ENCODE results near the gene ATP1B1.
"Not testable (repeated sequence)": the region's sequence is repeated elsewhere in the genome, so short reads cannot be mapped to it uniquely, and the experiment has no call there.

The ATP1B1 gene

DNA sequence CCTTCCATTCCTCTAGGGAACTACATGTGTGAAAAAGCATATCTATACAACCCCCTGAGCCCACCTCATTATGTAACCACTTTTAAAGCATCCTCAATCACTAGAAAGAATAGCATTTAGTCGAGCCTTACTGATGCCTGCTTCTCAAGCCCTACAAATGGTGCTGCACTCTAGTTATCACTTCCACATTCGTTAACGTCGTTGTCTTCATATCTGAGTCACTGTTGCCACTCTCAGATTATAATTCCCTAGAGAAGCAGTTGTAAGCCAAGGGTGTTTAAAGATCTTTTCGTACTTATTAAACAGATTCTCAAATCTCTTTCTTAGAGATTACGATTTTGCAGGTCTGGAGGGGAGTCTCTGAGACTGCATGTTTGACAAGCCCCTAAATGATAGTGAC, 16.5 kb downstream of the ATP1B1 start:
- DNase-seq, result no peak
- Histone ChIP-seq H3K27ac (no peak overlapping the region), H3K36me3 (peaks cover 0 to 22% (median 0%) of the 10 kb centered on the region in 3 donors), H3K9me3 (no peaks in the 10 kb centered on the region), H3K4me3 (no peak overlapping the region), H3K4me1 (no peaks in the 10 kb centered on the region), H3K27me3 (no peaks in the 10 kb centered on the region)
- intact Hi-C loops (cut with DNase I; ENCODE audit: low total_unique reads), result no loop called here
- TF ChIP-seq, protein P1, sequence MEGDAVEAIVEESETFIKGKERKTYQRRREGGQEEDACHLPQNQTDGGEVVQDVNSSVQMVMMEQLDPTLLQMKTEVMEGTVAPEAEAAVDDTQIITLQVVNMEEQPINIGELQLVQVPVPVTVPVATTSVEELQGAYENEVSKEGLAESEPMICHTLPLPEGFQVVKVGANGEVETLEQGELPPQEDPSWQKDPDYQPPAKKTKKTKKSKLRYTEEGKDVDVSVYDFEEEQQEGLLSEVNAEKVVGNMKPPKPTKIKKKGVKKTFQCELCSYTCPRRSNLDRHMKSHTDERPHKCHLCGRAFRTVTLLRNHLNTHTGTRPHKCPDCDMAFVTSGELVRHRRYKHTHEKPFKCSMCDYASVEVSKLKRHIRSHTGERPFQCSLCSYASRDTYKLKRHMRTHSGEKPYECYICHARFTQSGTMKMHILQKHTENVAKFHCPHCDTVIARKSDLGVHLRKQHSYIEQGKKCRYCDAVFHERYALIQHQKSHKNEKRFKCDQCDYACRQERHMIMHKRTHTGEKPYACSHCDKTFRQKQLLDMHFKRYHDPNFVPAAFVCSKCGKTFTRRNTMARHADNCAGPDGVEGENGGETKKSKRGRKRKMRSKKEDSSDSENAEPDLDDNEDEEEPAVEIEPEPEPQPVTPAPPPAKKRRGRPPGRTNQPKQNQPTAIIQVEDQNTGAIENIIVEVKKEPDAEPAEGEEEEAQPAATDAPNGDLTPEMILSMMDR (IDR thresholded peaks at IDR 0.05), result no peak

DNA sequence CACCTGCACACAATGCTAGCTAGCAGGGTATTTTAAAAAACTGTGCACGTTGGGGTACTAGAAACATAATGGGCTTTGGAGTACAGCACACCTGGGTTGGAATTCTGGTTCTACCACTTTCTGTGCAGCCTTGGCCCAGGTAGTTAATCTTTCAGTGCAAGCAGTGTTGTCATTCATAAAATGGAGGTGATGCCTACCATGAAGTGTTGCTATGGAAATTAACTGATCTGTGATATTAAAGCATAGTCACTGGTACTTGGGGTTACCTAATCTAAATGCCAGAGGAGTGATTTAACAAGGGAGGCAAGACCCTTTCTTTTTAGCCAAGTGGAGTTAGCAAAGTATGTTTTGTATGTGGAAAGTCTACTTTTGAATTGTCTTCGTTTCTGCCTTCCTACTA, 18.0 kb downstream of the ATP1B1 start:
- Histone ChIP-seq H3K9me3 (no peaks in the 10 kb centered on the region), H3K27me3 (no peaks in the 10 kb centered on the region), H3K27ac (no peak overlapping the region), H3K4me1 (peaks cover 0 to 4% (median 0%) of the 10 kb centered on the region in 4 donors), H3K4me3 (no peak overlapping the region), H3K36me3 (peaks cover 0 to 33% (median 0%) of the 10 kb centered on the region in 3 donors)
- intact Hi-C loops (cut with DNase I; ENCODE audit: low total_unique reads), result no loop called here
- TF ChIP-seq, protein P1 (IDR thresholded peaks at IDR 0.05), result no peak
- DNase-seq, result no peak

DNA sequence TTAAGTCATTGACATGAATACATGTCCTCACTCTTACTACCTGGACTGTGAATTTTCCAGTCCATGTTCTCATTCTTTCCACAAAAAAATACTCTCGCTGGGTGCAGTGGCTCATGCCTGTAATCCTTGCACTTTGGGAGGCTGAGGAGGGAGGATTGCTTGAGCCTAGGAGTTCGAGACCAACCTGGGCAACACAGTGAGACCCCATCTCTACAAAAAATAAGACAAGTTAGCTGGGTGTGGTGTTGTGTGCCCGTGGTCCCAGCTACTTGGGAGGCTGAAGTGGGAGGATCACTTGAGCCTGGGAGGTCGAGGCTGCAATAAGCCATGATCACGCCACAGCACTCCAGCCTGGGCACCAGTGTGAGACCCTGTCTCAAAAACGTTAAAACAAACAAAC, 19.1 kb downstream of the ATP1B1 start:
- H3K27ac ChIP-seq; intact Hi-C loops (cut with DNase I; ENCODE audit: low total_unique reads); DNase-seq; H3K9me3 ChIP-seq; H3K4me3 ChIP-seq; H3K27me3 ChIP-seq; H3K4me1 ChIP-seq: not testable (repeated sequence)
- H3K36me3 ChIP-seq, result peaks cover 0 to 33% (median 0%) of the 10 kb centered on the region in 3 donors

DNA sequence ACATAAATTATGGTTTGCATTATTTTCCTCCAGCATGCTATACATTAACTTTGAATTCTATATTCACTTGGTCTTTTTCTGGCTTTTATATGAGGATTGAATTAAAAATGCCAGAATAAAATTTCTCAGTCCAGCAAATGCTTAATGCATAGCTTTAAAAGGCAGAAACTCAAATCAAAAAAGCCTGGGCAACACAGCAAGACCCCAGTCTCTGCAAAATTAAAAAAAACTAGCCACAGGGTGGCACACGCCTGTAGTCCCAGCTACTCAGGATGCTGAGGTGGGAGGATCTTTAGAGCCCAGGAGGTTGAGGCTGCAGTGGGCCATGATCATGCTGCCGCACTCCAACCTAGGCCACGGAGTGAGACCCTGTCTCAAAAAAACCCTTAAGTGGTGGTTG, 19.8 kb downstream of the ATP1B1 start:
- Histone ChIP-seq H3K4me3 (no peak overlapping the region), H3K4me1 (peaks cover 0 to 9% (median 0%) of the 10 kb centered on the region in 4 donors), H3K36me3 (peaks cover 0 to 33% (median 3%) of the 10 kb centered on the region in 3 donors), H3K27ac (no peak overlapping the region), H3K27me3 (no peaks in the 10 kb centered on the region), H3K9me3 (no peaks in the 10 kb centered on the region)
- intact Hi-C loops (cut with DNase I; ENCODE audit: low total_unique reads), result no loop called here
- no peak for DNase-seq
- TF ChIP-seq, protein P1 (IDR thresholded peaks at IDR 0.05), result no peak

DNA sequence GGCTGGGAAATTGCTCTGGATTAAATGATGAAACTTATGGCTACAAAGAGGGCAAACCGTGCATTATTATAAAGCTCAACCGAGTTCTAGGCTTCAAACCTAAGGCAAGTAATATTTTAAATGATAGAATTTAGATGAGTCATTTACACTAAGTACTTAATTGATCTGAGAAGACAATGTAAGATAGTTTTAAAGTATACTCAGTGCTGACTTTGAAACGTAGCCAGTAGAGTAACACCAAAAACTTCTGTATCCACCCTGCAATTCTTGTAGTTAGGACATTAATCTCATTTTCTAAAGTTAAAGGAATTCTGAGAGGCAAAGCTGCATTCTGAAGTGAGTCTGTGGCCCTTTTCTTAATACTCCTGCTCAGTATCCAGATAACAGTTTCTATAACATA, 20.8 kb downstream of the ATP1B1 start:
- H3K27ac ChIP-seq, result no peak overlapping the region
- intact Hi-C loops (cut with DNase I; ENCODE audit: low total_unique reads), result no loop called here
- TF ChIP-seq, protein P1 (IDR thresholded peaks at IDR 0.05), result no peak

DNA sequence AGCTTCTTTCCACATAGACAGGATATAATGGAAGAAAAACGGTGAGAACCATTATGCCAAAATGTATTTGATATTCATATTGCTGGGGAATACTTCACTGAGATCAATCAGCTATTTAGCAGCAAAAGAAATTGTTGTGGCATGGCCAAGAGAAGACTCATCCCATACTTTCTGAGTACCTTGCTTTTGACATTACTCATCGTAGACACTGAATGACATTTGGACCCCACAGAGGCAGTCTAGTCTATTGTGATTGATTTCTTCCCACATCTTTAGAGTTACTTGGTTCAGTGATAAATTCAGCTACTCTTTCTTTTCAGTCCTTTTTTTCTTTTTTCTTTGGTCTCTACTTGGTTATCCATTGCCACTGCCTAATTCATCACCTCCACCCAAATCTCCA, 22.1 kb downstream of the ATP1B1 start:
- Histone ChIP-seq H3K36me3 (peaks cover 0 to 25% (median 3%) of the 10 kb centered on the region in 3 donors), H3K4me1 (peaks cover 0 to 9% (median 0%) of the 10 kb centered on the region in 4 donors), H3K27ac (no peak overlapping the region), H3K27me3 (no peaks in the 10 kb centered on the region), H3K9me3 (no peaks in the 10 kb centered on the region), H3K4me3 (no peak overlapping the region)
- DNase-seq, result no peak
- TF ChIP-seq, protein P1 (IDR thresholded peaks at IDR 0.05), result no peak
- intact Hi-C loops (cut with DNase I; ENCODE audit: low total_unique reads), result no loop called here

More for the DNA sequence above, 20.8 kb downstream of the ATP1B1 start:
- Histone ChIP-seq H3K27me3 (no peaks in the 10 kb centered on the region), H3K4me3 (no peak overlapping the region), H3K4me1 (peaks cover 0 to 9% (median 0%) of the 10 kb centered on the region in 4 donors), H3K9me3 (no peaks in the 10 kb centered on the region), H3K36me3 (peaks cover 0 to 25% (median 3%) of the 10 kb centered on the region in 3 donors)
- no peak for DNase-seq
